ENCODE results near the gene SEC31A. TPM values are rescaled to one million over a fixed set of nuclear protein-coding genes. Genes with fewer than 3 reads are reported as not detected.

Gene SEC31A
- total RNA-seq, 1 experiment from 2014 or later: 203 TPM

DNA sequence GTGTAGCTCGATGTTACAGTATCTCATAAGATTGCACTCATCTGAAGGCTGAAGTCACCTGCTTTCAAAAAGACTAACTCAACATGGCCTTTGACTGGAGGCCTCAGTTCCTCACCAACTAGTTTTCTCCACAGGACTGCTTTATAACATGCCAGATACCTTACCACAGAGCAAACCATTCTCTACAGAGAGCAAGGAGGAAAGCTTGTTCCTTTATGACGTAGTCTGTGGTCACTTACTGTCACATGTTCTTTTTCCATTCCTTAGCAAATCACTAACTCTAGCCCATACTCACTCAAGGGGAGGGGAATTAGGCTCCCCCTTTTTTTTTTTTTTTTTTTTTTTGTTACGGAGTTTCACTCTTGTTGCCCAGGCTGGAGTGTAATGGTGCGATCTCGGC, 12.8 kb upstream of the SEC31A start:
- Histone ChIP-seq H3K4me3 (no peak overlapping the region), H3K27me3 (replicated peaks) (no peaks in the 10 kb centered on the region), H3K36me3 (peaks cover 11% of the 10 kb centered on the region), H3K9me3 (replicated peaks) (no peaks in the 10 kb centered on the region), H3K27ac (no peak overlapping the region), H3K4me1 (replicated peaks) (peaks cover 5% of the 10 kb centered on the region)
- DNase-seq (ENCODE audit: low read depth in 1 of 2, low spot score in 2 of 2): no peak

DNA sequence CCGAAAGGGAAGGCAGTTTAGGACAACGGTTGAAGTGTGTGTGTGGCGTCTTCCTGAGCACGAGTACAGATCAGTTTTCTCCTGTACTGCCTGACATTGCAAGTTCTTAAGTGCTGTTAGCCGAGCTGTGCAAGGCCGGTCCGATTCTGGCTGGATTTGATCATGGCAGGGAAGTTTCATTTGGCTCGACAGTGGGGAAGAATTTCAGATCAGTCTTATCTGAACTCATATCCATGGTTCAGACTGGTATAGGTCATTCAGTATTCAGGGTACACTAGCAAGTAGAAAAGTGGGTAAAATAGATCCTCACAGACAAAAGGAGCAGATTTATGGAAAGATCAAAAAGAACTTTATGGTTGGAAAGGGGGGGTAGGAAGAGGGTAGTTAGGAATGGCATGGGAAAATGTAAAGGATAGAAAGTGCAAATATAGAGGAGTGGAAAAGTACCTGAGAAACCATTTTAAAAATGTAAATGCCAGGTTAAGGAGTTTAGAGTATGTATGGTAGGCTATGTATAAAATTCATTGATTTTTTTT, 10.3 kb upstream of the SEC31A start:
- Histone ChIP-seq H3K4me3 (peak overlapping the region; percentile 75), H3K36me3 (peaks cover 24% of the 10 kb centered on the region), H3K4me1 (replicated peaks) (peaks cover 5% of the 10 kb centered on the region), H3K27ac (peak overlapping the region; percentile 99), H3K27me3 (replicated peaks) (no peaks in the 10 kb centered on the region), H3K9me3 (replicated peaks) (no peaks in the 10 kb centered on the region)
- no peak for DNase-seq (ENCODE audit: low read depth in 1 of 2, low spot score in 2 of 2)

DNA sequence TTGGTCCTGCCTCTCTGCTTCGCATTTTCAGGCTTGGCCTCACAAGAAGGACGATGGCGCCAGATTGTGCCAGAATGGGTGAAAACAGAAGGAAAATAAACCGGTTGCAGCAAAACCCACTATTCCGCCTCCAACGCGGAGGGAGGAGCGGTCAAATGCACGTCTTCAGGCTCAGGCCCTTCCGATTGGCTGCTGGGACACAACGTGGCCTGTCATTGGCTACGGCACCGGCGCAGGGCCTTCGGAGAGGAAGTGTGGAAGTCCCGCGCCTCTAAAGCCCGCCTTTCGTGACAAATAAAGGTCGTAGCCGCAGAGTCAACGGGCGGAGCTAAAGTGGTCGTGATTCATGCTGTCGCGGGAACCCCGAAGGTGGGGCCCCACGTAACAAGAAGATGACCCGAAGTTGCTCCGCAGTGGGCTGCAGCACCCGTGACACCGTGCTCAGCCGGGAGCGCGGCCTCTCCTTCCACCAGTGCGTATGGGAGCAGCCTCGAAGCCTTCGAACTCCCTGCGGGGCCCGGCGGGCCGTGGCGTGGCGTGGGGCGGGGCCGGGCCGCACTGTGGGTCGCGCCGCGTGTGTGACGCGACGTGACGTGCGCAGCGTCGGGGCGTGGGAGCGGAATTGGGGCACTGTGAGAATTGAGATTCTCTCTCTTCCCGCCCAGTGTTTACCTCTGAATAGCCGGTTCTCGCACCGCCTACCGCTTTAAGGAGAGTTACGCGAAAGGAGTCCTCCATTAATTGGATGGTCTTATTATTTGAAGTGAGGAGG, 9.6 kb upstream of the SEC31A start, which contains the start of gene THAP9:
Gene THAP9, plus strand, starts transcription at position 325 of the 772 bp plus-strand sequence. Its CDS starts 68 bp downstream, at position 393.
- peak; percentile 99 for DNase-seq (ENCODE audit: low read depth in 1 of 2, low spot score in 2 of 2)
- H3K36me3 ChIP-seq: peaks cover 29% of the 10 kb centered on the region
- peak within 1 kb of the TSS; percentile 75 for H3K4me3 ChIP-seq

DNA sequence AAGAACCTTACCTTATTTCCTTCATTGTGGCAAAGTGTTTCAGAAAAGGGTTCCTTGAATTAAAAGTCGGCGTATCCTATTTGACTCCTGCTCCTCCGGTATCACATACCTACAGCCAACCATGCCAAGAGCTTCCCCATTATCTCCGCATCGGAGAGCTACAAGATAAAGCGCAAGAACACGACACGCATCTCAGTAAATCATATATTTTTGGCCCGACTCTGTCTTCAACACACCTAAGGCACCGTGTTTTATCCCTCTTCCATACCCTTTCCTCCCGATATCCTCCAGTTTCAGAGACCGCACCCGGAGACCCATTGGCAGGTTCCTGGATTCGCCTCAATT, 9.1 kb upstream of the SEC31A start:
- Histone ChIP-seq H3K27ac (peak overlapping the region; percentile 99), H3K4me3 (peak overlapping the region; percentile 75), H3K36me3 (peaks cover 32% of the 10 kb centered on the region), H3K9me3 (replicated peaks) (no peaks in the 10 kb centered on the region), H3K4me1 (replicated peaks) (peaks cover 5% of the 10 kb centered on the region), H3K27me3 (replicated peaks) (no peaks in the 10 kb centered on the region)
- no peak for DNase-seq (ENCODE audit: low read depth in 1 of 2, low spot score in 2 of 2)

More for the DNA sequence above, 9.6 kb upstream of the SEC31A start, which contains the start of gene THAP9:
- Histone ChIP-seq H3K9me3 (replicated peaks) (no peaks in the 10 kb centered on the region), H3K27ac (peak within 1 kb of the TSS; percentile 99), H3K4me1 (replicated peaks) (peaks cover 5% of the 10 kb centered on the region), H3K27me3 (replicated peaks) (no peaks in the 10 kb centered on the region)

DNA sequence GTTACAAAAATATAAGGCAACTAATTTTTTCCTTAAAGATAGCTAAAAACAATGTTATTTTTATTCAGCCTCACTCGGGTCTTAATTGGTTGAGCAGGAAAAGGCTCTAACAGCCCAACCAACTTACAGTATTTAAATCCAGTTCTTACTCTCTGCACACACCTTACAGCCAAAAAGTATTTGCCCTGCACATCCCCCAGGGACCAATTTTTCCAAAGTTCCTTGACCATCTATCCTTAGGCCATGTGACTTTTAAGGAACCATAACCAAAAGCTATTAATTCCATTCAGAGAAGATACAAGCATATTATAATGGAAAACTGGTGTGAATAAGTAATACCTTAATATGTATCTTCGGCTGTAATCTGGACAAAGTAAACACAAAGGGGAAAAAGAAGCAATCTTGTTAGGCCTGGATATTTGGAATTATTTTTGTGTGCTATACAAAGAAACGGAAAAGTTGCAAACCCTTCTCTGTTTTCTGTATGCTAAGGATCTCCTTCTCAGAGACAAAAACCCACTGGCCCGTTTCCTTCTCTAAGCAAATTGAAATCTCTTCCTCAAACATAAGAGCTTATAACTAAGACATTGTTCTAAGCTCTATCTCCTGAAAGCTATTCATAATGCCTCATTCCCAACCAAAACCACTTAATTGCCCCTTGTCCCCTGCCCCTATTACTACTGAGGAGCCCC, 8.6 kb upstream of the SEC31A start:
- no peaks in the 10 kb centered on the region for H3K27me3 ChIP-seq (replicated peaks)
- H3K36me3 ChIP-seq: peaks cover 37% of the 10 kb centered on the region
- peaks cover 5% of the 10 kb centered on the region for H3K4me1 ChIP-seq (replicated peaks)
- peak overlapping the region; percentile 75 for H3K4me3 ChIP-seq
- DNase-seq (ENCODE audit: low read depth in 1 of 2, low spot score in 2 of 2): peak in 1 of 2 experiments; percentile 26
- H3K27ac ChIP-seq: peak overlapping the region; percentile 99
- no peaks in the 10 kb centered on the region for H3K9me3 ChIP-seq (replicated peaks)

DNA sequence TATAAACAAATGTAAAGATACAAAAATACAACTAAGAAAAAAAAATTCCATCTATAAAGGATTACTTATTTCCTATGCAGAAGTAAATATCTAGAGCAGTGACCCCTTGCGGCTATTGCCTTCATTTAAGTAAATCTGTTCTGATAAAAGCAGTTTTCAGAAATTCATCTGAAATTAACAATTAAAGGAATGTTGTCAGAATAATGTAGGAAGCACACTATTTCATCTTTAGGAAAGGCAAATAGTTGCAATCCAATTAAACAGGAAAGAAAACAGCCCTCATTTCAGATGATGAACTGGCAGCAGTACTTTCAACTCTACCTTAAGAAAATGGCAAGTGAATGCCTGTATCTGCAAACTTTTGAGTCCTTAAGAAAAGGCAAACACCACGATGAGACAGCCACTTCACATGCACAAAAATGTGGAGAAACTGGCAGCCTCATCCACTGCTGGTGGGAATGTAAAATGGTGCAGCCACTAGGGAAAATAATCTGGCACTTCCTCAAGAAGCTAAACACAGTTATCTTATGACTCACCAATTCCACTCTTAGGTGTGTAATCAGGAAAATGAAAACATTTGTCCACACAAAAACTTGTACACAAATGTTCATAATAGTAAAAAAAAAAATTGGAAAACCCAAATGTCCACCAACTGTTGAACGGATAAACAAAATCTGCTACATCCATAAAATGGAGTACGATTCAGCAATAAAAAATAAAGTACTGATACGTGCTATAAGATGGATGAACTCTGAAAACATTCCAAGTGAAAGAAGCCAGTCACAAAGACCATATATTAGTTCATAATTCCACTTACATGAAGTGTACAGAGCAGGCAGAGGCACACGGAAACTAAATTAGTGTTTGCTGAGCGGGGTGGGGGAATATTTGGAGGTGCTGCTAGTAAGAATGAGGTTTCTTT, 7.6 kb upstream of the SEC31A start:
- peaks cover 5% of the 10 kb centered on the region for H3K4me1 ChIP-seq (replicated peaks)
- no peaks in the 10 kb centered on the region for H3K27me3 ChIP-seq (replicated peaks)
- DNase-seq (ENCODE audit: low read depth in 1 of 2, low spot score in 2 of 2): peak; percentile 66 to 67
- H3K27ac ChIP-seq: peak overlapping the region; percentile 99
- no peaks in the 10 kb centered on the region for H3K9me3 ChIP-seq (replicated peaks)
- peak overlapping the region; percentile 75 for H3K4me3 ChIP-seq
- peaks cover 46% of the 10 kb centered on the region for H3K36me3 ChIP-seq

DNA sequence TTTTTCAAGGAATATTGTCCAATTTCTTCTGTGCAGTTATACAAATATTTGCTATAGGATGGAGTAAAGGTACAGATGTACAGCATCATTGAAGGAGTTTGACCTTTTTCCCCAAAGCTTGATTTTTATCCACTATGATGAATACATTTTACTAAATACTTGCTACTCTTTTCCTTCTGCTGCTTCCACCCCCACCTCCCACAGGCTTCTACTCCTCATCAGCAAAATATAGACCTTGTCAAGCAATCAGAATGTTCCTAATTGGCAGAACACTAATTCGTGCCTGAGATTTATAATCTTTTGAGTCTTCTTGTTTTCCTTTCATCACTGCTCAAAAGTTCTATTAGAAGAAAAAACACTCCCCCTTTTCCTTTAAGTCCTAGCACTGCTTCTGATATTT, 5.8 kb upstream of the SEC31A start:
- DNase-seq (ENCODE audit: low read depth in 1 of 2, low spot score in 2 of 2): no peak
- Histone ChIP-seq H3K27me3 (replicated peaks) (no peaks in the 10 kb centered on the region), H3K4me3 (no peak overlapping the region), H3K36me3 (peaks cover 58% of the 10 kb centered on the region), H3K9me3 (replicated peaks) (no peaks in the 10 kb centered on the region), H3K4me1 (replicated peaks) (peaks cover 7% of the 10 kb centered on the region), H3K27ac (no peak overlapping the region)

DNA sequence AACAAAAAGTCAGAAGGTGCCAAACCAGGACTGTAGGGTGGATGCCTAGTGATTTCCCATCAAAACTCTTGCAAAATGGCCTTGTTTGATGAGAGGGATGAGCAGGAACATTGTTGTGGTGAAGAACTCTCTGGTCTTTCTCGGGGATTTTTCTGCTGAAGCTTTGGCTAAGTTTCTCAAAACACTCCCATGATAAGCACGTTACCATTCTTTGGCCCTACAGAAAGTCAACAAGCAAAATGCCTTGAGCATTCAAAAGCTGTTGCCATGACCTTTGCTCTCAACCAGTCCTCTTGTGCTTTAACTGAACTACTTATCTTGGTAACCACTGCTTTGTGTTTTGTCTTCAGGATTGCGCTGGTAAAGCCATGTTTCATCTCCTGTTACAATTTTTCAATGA, 3.0 kb upstream of the SEC31A start:
- peaks cover 8% of the 10 kb centered on the region for H3K4me1 ChIP-seq (replicated peaks)
- DNase-seq (ENCODE audit: low read depth in 1 of 2, low spot score in 2 of 2): no peak
- no peaks in the 10 kb centered on the region for H3K27me3 ChIP-seq (replicated peaks)
- no peak overlapping the region for H3K27ac ChIP-seq
- H3K36me3 ChIP-seq: peaks cover 67% of the 10 kb centered on the region
- H3K4me3 ChIP-seq: no peak overlapping the region
- no peaks in the 10 kb centered on the region for H3K9me3 ChIP-seq (replicated peaks)

DNA sequence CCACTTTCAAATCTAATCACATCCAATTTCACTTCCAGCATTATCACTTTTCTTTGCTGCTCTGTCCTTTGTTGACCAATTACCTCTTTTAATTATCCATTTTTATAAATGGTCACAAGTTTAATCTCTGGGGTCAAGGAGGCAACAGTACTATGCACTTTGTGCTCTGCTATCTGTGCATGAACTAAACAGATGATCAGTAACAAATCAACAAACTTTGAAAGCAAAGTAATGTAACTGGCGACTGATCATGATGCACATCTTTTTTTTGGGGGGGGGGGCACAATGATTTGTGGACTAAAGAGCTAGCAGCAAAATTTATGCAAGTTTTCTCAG, 1.5 kb upstream of the SEC31A start:
- DNase-seq (ENCODE audit: low read depth in 1 of 2, low spot score in 2 of 2): no peak
- H3K27ac ChIP-seq: no peak overlapping the region
- no peak overlapping the region for H3K4me3 ChIP-seq
- H3K27me3 ChIP-seq (replicated peaks): no peaks in the 10 kb centered on the region
- peaks cover 8% of the 10 kb centered on the region for H3K4me1 ChIP-seq (replicated peaks)
- H3K36me3 ChIP-seq: peaks cover 65% of the 10 kb centered on the region
- H3K9me3 ChIP-seq (replicated peaks): no peaks in the 10 kb centered on the region

DNA sequence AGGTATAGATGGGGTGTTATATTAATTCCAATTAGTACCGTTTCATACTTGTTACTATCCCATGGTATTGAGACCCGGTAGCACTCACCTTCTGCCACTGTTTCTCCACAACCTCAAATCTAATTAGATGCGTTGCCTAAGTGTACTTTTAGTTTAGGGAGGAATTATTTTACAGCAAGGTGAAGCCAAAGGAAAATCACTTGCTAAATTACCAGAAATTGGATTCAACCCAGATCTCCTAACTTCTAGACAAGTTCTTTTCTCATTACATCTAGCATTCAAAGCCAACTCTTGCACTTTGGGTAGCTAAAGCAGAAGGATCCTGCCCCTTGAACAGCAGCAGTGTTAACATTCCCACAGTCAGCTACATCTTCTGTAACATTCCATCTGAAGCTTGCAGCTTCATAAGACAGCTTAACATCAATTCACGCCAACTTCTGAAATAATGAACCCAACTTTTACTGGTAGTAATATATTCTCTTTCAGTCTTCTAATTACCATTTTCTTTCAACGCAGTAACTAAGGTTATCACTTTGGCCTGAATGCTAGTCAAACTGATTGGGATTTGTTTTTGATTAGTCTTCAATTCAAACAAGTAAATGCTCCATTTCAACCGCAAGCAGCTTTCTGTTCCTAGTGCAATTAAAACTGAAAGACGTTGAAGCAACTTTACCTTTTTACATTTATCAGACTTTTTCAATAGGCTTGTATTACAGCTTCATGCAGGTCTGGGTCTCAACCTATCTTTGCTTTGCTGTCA, 934 bp upstream of the SEC31A start:
- H3K27me3 ChIP-seq (replicated peaks): no peaks in the 10 kb centered on the region
- no peak for DNase-seq (ENCODE audit: low read depth in 1 of 2, low spot score in 2 of 2)
- H3K27ac ChIP-seq: peak overlapping the region; percentile 94
- peaks cover 9% of the 10 kb centered on the region for H3K4me1 ChIP-seq (replicated peaks)
- no peaks in the 10 kb centered on the region for H3K9me3 ChIP-seq (replicated peaks)
- H3K4me3 ChIP-seq: peak overlapping the region; percentile 73
- H3K36me3 ChIP-seq: peaks cover 61% of the 10 kb centered on the region

DNA sequence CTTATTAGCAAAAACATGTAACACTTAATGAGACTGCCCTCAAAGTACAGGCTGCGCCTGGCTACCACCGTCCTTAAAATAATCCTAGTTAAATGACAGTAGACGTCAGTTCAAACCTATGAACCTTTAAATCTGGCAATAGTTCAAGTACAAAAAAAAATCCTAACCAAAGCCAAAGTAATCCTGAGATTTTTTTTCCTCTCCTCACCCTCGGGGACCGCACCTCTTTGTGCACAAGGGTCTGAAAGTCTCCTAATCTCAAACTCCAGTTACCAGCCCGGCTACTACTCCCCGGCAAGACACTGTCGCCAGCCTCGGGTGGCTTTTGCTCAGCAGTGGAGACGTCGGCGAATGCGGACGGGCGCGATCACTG, 439 bp downstream of the SEC31A start:
- H3K27me3 ChIP-seq (replicated peaks): no peaks in the 10 kb centered on the region
- H3K4me3 ChIP-seq: peak overlapping the region; percentile 73
- peak overlapping the region; percentile 94 for H3K27ac ChIP-seq
- no peak for DNase-seq (ENCODE audit: low read depth in 1 of 2, low spot score in 2 of 2)
- H3K4me1 ChIP-seq (replicated peaks): peaks cover 9% of the 10 kb centered on the region
- H3K9me3 ChIP-seq (replicated peaks): no peaks in the 10 kb centered on the region
- H3K36me3 ChIP-seq: peaks cover 59% of the 10 kb centered on the region

DNA sequence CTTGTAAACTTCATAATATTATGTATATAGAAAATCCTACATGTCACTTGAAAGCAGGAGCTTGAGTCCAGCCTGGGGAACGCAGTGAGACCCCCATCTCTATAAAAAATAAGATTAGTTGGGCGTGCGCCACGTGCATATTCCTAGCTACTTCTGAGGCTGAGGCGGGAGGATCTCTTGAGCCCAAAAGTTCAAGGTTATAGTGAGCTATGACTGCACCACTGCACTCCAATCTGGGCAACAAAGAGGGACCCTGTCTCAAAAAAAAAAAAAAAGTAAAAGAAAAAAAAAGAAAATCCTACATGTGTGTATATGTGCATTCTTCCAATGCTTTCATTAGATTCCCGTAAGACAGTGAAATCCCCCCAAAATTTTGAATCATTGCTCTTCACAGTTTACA, 1.7 kb downstream of the SEC31A start:
- no peak for DNase-seq (ENCODE audit: low read depth in 1 of 2, low spot score in 2 of 2)

More for the DNA sequence above, 1.7 kb downstream of the SEC31A start:
- H3K36me3 ChIP-seq: peaks cover 59% of the 10 kb centered on the region
- H3K9me3 ChIP-seq (replicated peaks): no peaks in the 10 kb centered on the region
- H3K4me1 ChIP-seq (replicated peaks): peaks cover 9% of the 10 kb centered on the region
- H3K27me3 ChIP-seq (replicated peaks): no peaks in the 10 kb centered on the region
- H3K4me3 ChIP-seq: peak overlapping the region; percentile 73
- no peak overlapping the region for H3K27ac ChIP-seq
